Stomach (tissue), 4 donors: ENCODE data around the gene PLA2G1B.

Source experiments
- EP300 ChIP-seq: sonication (generic); formaldehyde crosslinking; IDR thresholded peaks from one replicate; pipeline ENCODE4 v1.6.1; 2017; ENCODE audit warnings: antibody characterized with exemption
- POLR2AphosphoS5 ChIP-seq, 3 donors: sonication (generic); formaldehyde crosslinking; IDR thresholded peaks; one replicate each; pipeline ENCODE4 v1.6.1; 2016; ENCODE audit warnings: antibody characterized with exemption in 3 of 3
- TF ChIP-seq, protein P1 (sequence below), 7 experiments: fragments of 450-650 bp in 4 of 7; fragments of 200-600 bp in 3 of 7; sonication (generic) in 3 of 7; IDR thresholded peaks; one replicate each; pipeline ENCODE4 v1.5.1; 2016 to 2019; ENCODE audit warnings: antibody characterized with exemption in 7 of 7, control low read depth in 2 of 7, mild to moderate bottlenecking in 1 of 7

DNA sequence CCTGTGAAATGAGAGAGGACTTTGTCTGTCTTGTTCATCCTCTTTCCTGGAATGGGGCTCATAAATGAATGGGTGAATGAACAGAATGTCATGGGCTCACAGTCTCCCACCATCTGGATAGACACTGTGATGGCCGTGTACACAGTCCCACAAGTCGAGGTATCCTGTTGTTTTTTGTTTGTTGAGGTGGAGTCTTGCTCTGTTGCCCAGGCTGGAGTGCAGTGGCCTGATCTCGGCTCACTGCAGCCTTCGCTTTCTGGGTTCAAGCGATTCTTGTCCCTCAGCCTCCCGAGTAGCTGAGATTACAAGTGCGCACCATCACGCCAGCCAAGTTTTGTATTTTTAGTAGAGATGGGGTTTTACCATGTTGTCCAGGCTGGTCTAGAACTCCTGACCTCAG, 16.1 kb upstream of the PLA2G1B start:
- TF ChIP-seq EP300, result no peak
- no peak for TF ChIP-seq POLR2AphosphoS5 (IDR thresholded peaks at IDR 0.05)
- TF ChIP-seq, protein P1, sequence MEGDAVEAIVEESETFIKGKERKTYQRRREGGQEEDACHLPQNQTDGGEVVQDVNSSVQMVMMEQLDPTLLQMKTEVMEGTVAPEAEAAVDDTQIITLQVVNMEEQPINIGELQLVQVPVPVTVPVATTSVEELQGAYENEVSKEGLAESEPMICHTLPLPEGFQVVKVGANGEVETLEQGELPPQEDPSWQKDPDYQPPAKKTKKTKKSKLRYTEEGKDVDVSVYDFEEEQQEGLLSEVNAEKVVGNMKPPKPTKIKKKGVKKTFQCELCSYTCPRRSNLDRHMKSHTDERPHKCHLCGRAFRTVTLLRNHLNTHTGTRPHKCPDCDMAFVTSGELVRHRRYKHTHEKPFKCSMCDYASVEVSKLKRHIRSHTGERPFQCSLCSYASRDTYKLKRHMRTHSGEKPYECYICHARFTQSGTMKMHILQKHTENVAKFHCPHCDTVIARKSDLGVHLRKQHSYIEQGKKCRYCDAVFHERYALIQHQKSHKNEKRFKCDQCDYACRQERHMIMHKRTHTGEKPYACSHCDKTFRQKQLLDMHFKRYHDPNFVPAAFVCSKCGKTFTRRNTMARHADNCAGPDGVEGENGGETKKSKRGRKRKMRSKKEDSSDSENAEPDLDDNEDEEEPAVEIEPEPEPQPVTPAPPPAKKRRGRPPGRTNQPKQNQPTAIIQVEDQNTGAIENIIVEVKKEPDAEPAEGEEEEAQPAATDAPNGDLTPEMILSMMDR (IDR thresholded peaks at IDR 0.05), result no peak
